Calu3 (cell line): ENCODE results near the gene ADORA2B. TPM values are rescaled to one million over a fixed set of nuclear protein-coding genes. Genes with fewer than 3 reads are reported as not detected.

Experiments
- BruUV-seq: library from RNA; stranded (reverse); fragments of 400-500 nt; replicated peaks from 2 replicates; lab custom pipeline; 2021; lab: Mats Ljungman, UMichigan
- CTCF ChIA-PET: fragments of 300-600 bp; sonication (Branson Sonifier 250); formaldehyde crosslinking; loops from one replicate; lab custom pipeline; 2022; ENCODE audit warnings: antibody characterized with exemption; lab: Charles Lee
- DNase-seq: peaks from one replicate; pipeline ENCODE4 v3.0.0; 2022
- H3K27ac Mint-ChIP-seq: one replicate; pipeline ENCODE4 v1.8.0; 2022; ENCODE audit warnings: mixed read lengths; ENCODE audit not compliant: unreplicated experiment
- H3K27me3 Mint-ChIP-seq: one replicate; pipeline ENCODE4 v1.8.0; 2022; ENCODE audit warnings: mixed read lengths; ENCODE audit not compliant: unreplicated experiment
- H3K36me3 Mint-ChIP-seq: one replicate; pipeline ENCODE4 v1.8.0; 2022; ENCODE audit warnings: mild to moderate bottlenecking, moderate library complexity, mixed read lengths; ENCODE audit not compliant: insufficient read depth, unreplicated experiment
- H3K4me1 Mint-ChIP-seq: one replicate; pipeline ENCODE4 v1.8.0; 2022; ENCODE audit warnings: mild to moderate bottlenecking, low read depth, mixed read lengths; ENCODE audit not compliant: unreplicated experiment
- H3K4me3 Mint-ChIP-seq: one replicate; pipeline ENCODE4 v1.8.0; 2022; ENCODE audit warnings: mild to moderate bottlenecking, low read depth, moderate library complexity, mixed read lengths; ENCODE audit not compliant: unreplicated experiment
- H3K9me3 Mint-ChIP-seq: one replicate; pipeline ENCODE4 v1.8.0; 2022; ENCODE audit warnings: low read depth, mixed read lengths; ENCODE audit not compliant: unreplicated experiment
- CTCF ChIP-seq: fragments of 200-600 bp; IDR thresholded peaks from one replicate; pipeline ENCODE4 v1.8.0; 2022; ENCODE audit warnings: antibody characterized with exemption; ENCODE audit not compliant: unreplicated experiment
- intact Hi-C: fragments of 100-400 bp; cut with micrococcal nuclease; formaldehyde crosslinking; loops from one replicate; pipeline ENCODE4 v1.10.0; 2022; ENCODE audit not compliant: unreplicated experiment
- total RNA-seq: library from RNA; stranded (reverse); gene quantifications from 2 replicates; pipeline ENCODE4 v1.2.3, GENCODE V29; 2022

Gene ADORA2B
- total RNA-seq, 1 experiment from 2014 or later: 12.6 TPM

DNA sequence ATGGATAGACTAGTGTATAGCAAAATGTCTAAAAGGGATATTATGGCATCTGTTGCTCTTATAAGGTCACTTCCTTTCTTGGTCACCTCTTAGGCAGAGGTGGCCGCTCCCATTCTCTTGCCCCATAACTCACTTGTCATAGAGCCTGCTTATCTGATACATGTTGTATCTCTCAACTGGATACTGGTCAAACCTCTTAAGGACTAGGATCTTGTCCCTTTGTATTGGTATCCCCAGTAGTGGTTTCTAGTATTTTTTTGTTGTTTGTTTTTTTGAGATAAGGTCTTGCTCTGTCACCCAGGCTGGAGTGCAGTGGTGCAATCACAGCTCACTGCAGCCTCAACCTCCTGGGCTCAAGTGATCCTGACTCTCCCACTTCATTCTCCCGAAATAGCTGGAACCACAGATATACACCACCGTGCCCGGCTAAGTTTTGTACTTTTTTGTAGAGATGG lies 27.6 kb downstream of the ADORA2B start:
- TF ChIP-seq CTCF: no peak
- Mint-ChIP-seq H3K36me3 (peaks cover 19% of the 10 kb centered on the region), H3K4me1 (peaks cover 24% of the 10 kb centered on the region), H3K27me3 (no peaks in the 10 kb centered on the region), H3K27ac (no peak overlapping the region), H3K4me3 (no peak overlapping the region), H3K9me3 (no peaks in the 10 kb centered on the region)
- CTCF ChIA-PET: interaction anchor here (0.6 kb wide), 1 partner anchor 8 kb away, joined by 5 read pairs; no protein-coding TSS in a partner anchor
- intact Hi-C loops: no loop called here
- no TSS peak for BruUV-seq
- DNase-seq: no peak

GRCh38 chr17:15973016-15973415 lies 28.1 kb downstream of the ADORA2B start:
- BruUV-seq: no TSS peak
- no peak for TF ChIP-seq CTCF
- H3K36me3 Mint-ChIP-seq: peaks cover 22% of the 10 kb centered on the region
- CTCF ChIA-PET: no interaction called here
- H3K27me3 Mint-ChIP-seq: no peaks in the 10 kb centered on the region
- H3K4me1 Mint-ChIP-seq: peaks cover 20% of the 10 kb centered on the region
- no peaks in the 10 kb centered on the region for H3K9me3 Mint-ChIP-seq
- H3K27ac Mint-ChIP-seq: no peak overlapping the region
- intact Hi-C loops: no loop called here
- DNase-seq: no peak
- H3K4me3 Mint-ChIP-seq: no peak overlapping the region

DNA sequence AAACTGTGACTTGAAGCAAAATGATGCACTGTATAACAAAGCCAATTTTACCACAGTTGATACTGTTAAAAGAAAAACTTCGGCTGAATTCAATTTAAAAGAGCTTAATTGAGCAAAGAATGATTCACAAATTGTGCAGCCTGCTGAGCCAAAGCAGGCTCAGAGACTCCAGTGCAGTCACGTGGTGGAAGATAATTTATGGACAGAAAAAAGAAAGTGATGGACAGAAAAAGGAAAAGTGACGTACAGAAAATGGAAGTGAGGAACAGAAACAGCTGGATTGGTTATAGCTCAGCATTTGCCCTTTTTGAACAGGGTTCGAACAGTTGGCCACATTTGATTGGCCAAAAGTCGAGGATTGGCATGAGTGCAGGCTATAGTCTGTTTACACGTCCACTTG lies 28.9 kb downstream of the ADORA2B start:
- intact Hi-C loops: no loop called here
- CTCF ChIA-PET: no interaction called here
- DNase-seq: no peak
- Mint-ChIP-seq H3K27me3 (no peaks in the 10 kb centered on the region), H3K9me3 (no peaks in the 10 kb centered on the region), H3K4me3 (no peak overlapping the region), H3K36me3 (peaks cover 24% of the 10 kb centered on the region), H3K4me1 (peaks cover 12% of the 10 kb centered on the region), H3K27ac (no peak overlapping the region)
- no TSS peak for BruUV-seq
- no peak for TF ChIP-seq CTCF

DNA sequence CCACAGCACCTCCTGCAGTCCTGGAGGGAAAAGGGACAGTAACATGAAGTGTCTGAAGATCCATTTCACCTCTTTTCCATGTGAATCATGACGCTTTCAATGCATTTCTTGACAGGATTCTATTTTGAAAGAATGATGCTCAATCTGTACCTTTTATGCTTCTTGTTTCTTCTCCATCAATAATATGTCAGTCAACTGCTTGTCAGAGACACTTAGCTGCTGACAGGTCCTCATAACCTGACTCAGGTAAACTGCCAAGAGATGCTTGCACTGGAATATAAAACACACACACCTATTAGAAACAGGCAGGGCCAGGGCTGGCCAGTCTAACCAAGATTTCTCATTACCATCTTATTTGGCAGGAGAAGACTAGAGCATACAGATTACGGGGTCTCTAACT lies 33.0 kb downstream of the ADORA2B start:
- peaks cover 17% of the 10 kb centered on the region for H3K36me3 Mint-ChIP-seq

More for the DNA sequence above, 33.0 kb downstream of the ADORA2B start:
- Mint-ChIP-seq H3K27ac (no peak overlapping the region), H3K27me3 (no peaks in the 10 kb centered on the region), H3K9me3 (no peaks in the 10 kb centered on the region), H3K4me3 (no peak overlapping the region), H3K4me1 (peaks cover 16% of the 10 kb centered on the region)
- no TSS peak for BruUV-seq
- no peak for DNase-seq
- intact Hi-C loops: no loop called here
- no peak for TF ChIP-seq CTCF
- CTCF ChIA-PET: no interaction called here
